Measurements from ENCODE around the gene NCOA5. TPM values are rescaled to one million over a fixed set of nuclear protein-coding genes. Genes with fewer than 3 reads are reported as not detected.

The NCOA5 gene
- total and polyA plus RNA-seq, 4 donors: 3.2 to 10.4 (median 8.7) TPM

GRCh38 chr20:46028772-46029371 lies 60.9 kb downstream of the NCOA5 start, which contains the start of gene SLC12A5:
TSS of gene SLC12A5 (plus strand) at chr20:46029215. CDS start at chr20:46029345, 130 bp downstream.
- Histone ChIP-seq H3K4me1 (ENCODE audit: control insufficient read depth in 4 of 4, insufficient read depth in 4 of 4, low read length in 3 of 4) (peaks cover 0 to 7% (median 3%) of the 10 kb centered on the region in 4 donors), H3K9ac (ENCODE audit: low read depth in 1 of 2, low read length in 2 of 2) (no peak within 1 kb of the TSS), H3K36me3 (ENCODE audit: control insufficient read depth in 4 of 4, insufficient read depth in 3 of 4, low read depth in 1 of 4, low read length in 3 of 4) (no peaks in the 10 kb centered on the region), H3K4me3 (ENCODE audit: low read depth in 1 of 3, low read length in 3 of 3) (no peak within 1 kb of the TSS), H3K27ac (ENCODE audit: low read depth in 1 of 2, low read length in 2 of 2) (no peak within 1 kb of the TSS), H3K9me3 (ENCODE audit: control insufficient read depth in 4 of 4, low read length in 3 of 4) (no peaks in the 10 kb centered on the region), H3K27me3 (ENCODE audit: control insufficient read depth in 4 of 4, insufficient read depth in 4 of 4, low read length in 3 of 4) (peaks cover 0 to 31% (median 15%) of the 10 kb centered on the region in 4 donors)
- 22% methylated on average over 56 of the region's 56 CpGs for WGBS
- DNase-seq (ENCODE audit: low spot score): no peak
- TF ChIP-seq ZBTB33 (IDR thresholded peaks at IDR 0.05): no peak
- TF ChIP-seq JUND (IDR thresholded peaks at IDR 0.05): no peak
- TF ChIP-seq GABPA (IDR thresholded peaks at IDR 0.05 in 1 of 2, conservative IDR thresholded peaks at IDR 0.05 in 1 of 2): no peak
- TF ChIP-seq CTCF (IDR thresholded peaks at IDR 0.05; ENCODE audit: low read depth, low read length, missing input control): no peak
- TF ChIP-seq MAX (IDR thresholded peaks at IDR 0.05): no peak
- no peak for TF ChIP-seq HNF4G (IDR thresholded peaks at IDR 0.05)
- TF ChIP-seq FOXA1 (IDR thresholded peaks at IDR 0.05): no peak
- TF ChIP-seq NR2F2 (IDR thresholded peaks at IDR 0.05): no peak
- no peak for TF ChIP-seq RXRA (IDR thresholded peaks at IDR 0.05)

GRCh38 chr20:46028110-46028509 lies 61.7 kb downstream of the NCOA5 start:
- no peak overlapping the region for H3K9ac ChIP-seq (ENCODE audit: low read depth in 1 of 2, low read length in 2 of 2)
- no peak overlapping the region for H3K4me3 ChIP-seq (ENCODE audit: low read depth in 1 of 3, low read length in 3 of 3)
- H3K27me3 ChIP-seq (ENCODE audit: control insufficient read depth in 4 of 4, insufficient read depth in 4 of 4, low read length in 3 of 4): peaks cover 0 to 31% (median 13%) of the 10 kb centered on the region in 4 donors
- H3K9me3 ChIP-seq (ENCODE audit: control insufficient read depth in 4 of 4, low read length in 3 of 4): no peaks in the 10 kb centered on the region
- no peak overlapping the region for H3K27ac ChIP-seq (ENCODE audit: low read depth in 1 of 2, low read length in 2 of 2)
- H3K4me1 ChIP-seq (ENCODE audit: control insufficient read depth in 4 of 4, insufficient read depth in 4 of 4, low read length in 3 of 4): peaks cover 0 to 7% (median 3%) of the 10 kb centered on the region in 4 donors
- H3K36me3 ChIP-seq (ENCODE audit: control insufficient read depth in 4 of 4, insufficient read depth in 3 of 4, low read depth in 1 of 4, low read length in 3 of 4): no peaks in the 10 kb centered on the region
- 69% methylated on average over 7 of the region's 7 CpGs for WGBS
- TF ChIP-seq YY1 (IDR thresholded peaks at IDR 0.05) (no peak), MAX (IDR thresholded peaks at IDR 0.05) (no peak), CTCF (IDR thresholded peaks at IDR 0.05; ENCODE audit: low read depth, low read length, missing input control) (no peak), ZBTB33 (IDR thresholded peaks at IDR 0.05) (no peak), HNF4A (conservative IDR thresholded peaks at IDR 0.05) (no peak), EGR1 (IDR thresholded peaks at IDR 0.05; ENCODE audit: low read depth in 2 of 2) (no peak), FOXA1 (IDR thresholded peaks at IDR 0.05) (no peak), TAF1 (conservative IDR thresholded peaks at IDR 0.05) (no peak)
- DNase-seq (ENCODE audit: low spot score): no peak
